ENCODE data around the gene BANK1. TPM values are rescaled to one million over a fixed set of nuclear protein-coding genes. Genes with fewer than 3 reads are reported as not detected.

The BANK1 gene
- total and polyA plus RNA-seq, 12 donors, result 0.08 to 1.1 (median 0.35) TPM; not detected in 3

DNA sequence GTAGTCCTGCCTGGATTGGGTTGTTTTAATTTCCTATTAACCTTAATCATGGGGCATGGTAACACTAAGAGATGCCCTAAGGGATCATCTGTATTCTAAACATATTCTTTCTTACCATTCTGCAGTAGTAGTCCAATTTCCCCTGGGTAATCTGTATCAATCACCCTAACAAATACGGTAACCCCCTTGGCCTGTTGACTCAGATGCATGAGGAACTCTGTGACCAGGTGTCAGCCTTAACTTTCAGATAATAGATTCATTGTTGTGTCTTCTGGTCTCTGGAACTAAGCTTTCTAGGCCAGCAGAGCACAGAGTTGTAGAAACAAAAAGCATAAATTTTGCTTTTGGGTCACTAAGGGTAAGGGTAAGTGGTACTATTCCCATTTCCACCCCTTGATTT lies 13.1 kb upstream of the BANK1 start:
- WGBS, 2 donors, result 85 to 91% methylated on average over 1 of the region's 1 CpG
- H3K9me3 ChIP-seq, result peaks cover 0 to 7% (median 3%) of the 10 kb centered on the region in 11 donors
- H3K4me3 ChIP-seq, result no peak overlapping the region
- H3K36me3 ChIP-seq, result no peaks in the 10 kb centered on the region
- ATAC-seq (no peak), DNase-seq (no peak)
- no peak overlapping the region for H3K27ac ChIP-seq
- H3K27me3 ChIP-seq, result no peaks in the 10 kb centered on the region
- intact Hi-C loops (cut with DNase I), result no loop called here
- no peaks in the 10 kb centered on the region for H3K4me1 ChIP-seq
- TF ChIP-seq, protein P1, sequence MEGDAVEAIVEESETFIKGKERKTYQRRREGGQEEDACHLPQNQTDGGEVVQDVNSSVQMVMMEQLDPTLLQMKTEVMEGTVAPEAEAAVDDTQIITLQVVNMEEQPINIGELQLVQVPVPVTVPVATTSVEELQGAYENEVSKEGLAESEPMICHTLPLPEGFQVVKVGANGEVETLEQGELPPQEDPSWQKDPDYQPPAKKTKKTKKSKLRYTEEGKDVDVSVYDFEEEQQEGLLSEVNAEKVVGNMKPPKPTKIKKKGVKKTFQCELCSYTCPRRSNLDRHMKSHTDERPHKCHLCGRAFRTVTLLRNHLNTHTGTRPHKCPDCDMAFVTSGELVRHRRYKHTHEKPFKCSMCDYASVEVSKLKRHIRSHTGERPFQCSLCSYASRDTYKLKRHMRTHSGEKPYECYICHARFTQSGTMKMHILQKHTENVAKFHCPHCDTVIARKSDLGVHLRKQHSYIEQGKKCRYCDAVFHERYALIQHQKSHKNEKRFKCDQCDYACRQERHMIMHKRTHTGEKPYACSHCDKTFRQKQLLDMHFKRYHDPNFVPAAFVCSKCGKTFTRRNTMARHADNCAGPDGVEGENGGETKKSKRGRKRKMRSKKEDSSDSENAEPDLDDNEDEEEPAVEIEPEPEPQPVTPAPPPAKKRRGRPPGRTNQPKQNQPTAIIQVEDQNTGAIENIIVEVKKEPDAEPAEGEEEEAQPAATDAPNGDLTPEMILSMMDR (IDR thresholded peaks at IDR 0.05), result no peak

DNA sequence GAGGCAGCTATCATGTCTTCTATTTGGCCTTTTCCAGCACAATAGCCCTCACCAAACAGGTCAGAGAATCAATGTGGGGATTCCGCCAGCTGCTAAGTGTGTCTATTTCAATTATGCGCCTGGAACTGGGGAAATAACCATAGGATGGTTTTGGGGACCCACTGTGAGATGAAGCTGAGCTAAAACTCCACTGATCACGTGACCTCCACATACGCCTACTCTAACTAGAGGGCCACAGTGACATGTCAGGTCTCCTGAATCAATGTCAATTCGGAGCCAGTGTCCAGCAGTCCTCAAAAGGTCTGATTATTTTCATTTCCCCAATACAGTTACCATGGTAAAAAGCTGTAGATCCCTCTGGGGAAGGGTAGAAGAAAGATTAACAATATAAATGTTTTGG lies 10.2 kb upstream of the BANK1 start:
- intact Hi-C loops (cut with DNase I), result loop anchor here in 1 of 10 donors (5.0 kb wide), 1 partner anchor 47 kb away; no protein-coding TSS in a partner anchor
- DNase-seq (no peak), ATAC-seq (no peak)
- no peaks in the 10 kb centered on the region for H3K4me1 ChIP-seq
- H3K27ac ChIP-seq, result no peak overlapping the region
- H3K4me3 ChIP-seq, result no peak overlapping the region
- no peaks in the 10 kb centered on the region for H3K27me3 ChIP-seq
- TF ChIP-seq, protein P1 (IDR thresholded peaks at IDR 0.05), result no peak
- 86 to 89% methylated on average over 5 of the region's 5 CpGs for WGBS, 2 donors
- no peaks in the 10 kb centered on the region for H3K36me3 ChIP-seq
- H3K9me3 ChIP-seq, result no peaks in the 10 kb centered on the region

DNA sequence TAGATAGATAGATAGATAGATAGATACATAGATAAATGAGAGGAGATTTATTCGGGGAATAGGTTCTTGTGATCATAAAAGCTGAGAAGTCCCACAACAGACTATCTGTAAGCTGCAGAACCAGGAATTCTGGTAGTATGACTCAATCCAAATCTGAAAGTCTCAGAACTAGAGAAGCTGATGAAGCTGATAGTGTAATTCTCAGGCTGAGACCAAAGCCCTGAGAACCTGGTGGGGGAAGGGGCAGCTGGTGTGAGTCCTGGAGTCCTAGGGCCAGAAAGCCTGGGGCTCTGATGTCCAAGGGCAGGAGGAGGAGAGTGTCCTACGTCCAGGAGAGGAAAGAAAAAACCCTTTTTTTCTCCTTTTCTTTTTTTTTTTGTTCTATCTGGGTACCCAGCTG lies 8.0 kb upstream of the BANK1 start:
- DNase-seq (no peak), ATAC-seq (no peak)
- no peaks in the 10 kb centered on the region for H3K27me3 ChIP-seq
- intact Hi-C loops (cut with DNase I), result loop anchor here in 1 of 10 donors (5.0 kb wide), 1 partner anchor 45 kb away; no protein-coding TSS in a partner anchor
- H3K4me1 ChIP-seq, result no peaks in the 10 kb centered on the region
- H3K4me3 ChIP-seq, result no peak overlapping the region
- no peak overlapping the region for H3K27ac ChIP-seq
- 72 to 78% methylated on average over 2 of the region's 2 CpGs for WGBS, 2 donors
- TF ChIP-seq, protein P1 (IDR thresholded peaks at IDR 0.05), result no peak
- H3K36me3 ChIP-seq, result no peaks in the 10 kb centered on the region
- H3K9me3 ChIP-seq, result peaks cover 0 to 7% (median 0%) of the 10 kb centered on the region in 11 donors

DNA sequence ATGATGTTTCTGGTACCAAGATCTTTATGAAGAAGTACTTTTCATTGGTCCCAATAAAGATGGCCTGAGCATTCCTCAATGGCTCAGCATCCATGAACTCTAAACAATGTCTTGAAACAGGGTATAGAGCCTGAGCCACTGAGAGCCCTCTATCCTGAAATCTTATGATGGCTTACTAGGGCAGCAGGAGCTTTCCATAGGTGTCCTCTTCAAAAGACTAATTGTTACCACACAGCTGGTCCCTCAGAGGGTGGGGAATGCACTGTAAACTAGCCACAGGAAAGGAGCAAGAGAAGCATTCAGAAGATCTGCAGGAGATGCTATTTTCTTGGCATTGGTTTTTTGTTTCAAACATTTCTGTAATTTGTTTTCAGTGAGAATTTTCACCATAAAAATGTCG lies 5.6 kb upstream of the BANK1 start:
- ATAC-seq (no peak), DNase-seq (no peak)
- intact Hi-C loops (cut with DNase I), result loop anchor here in 1 of 10 donors (5.0 kb wide), 1 partner anchor 42 kb away; no protein-coding TSS in a partner anchor
- no peak overlapping the region for H3K27ac ChIP-seq
- 66 to 69% methylated on average over 1 of the region's 1 CpG for WGBS, 2 donors
- peaks cover 0 to 9% (median 0%) of the 10 kb centered on the region in 7 donors for H3K27me3 ChIP-seq
- peaks cover 0 to 7% (median 0%) of the 10 kb centered on the region in 11 donors for H3K9me3 ChIP-seq
- no peak overlapping the region for H3K4me3 ChIP-seq
- H3K36me3 ChIP-seq, result no peaks in the 10 kb centered on the region
- H3K4me1 ChIP-seq, result no peaks in the 10 kb centered on the region
- TF ChIP-seq, protein P1 (IDR thresholded peaks at IDR 0.05), result no peak
